Measurements from ENCODE around the gene GLB1L3.

DNA sequence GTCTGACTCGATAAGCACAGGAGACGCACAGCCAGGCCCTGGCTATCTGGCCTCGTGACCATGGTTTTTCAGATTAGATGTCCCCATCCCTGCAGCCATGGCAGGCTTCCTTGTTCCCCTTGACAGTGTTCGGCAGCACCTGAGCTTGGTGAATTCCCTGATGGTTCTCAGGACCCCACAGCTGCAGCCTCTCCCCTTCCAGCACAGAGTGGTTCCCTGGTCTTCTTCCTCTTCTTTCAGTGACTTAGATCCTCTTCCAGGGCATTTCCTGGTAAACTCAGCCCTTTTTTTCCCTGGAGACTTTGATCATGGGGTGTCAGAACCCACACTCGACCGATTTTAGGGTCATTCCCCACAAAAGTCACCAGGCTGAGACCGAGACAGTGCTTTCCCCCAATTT is 14.5 kb downstream of the GLB1L3 start:
- TF ChIP-seq, protein P1, sequence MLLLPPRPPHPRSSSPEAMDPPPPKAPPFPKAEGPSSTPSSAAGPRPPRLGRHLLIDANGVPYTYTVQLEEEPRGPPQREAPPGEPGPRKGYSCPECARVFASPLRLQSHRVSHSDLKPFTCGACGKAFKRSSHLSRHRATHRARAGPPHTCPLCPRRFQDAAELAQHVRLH (tag by site-specific recombination; IDR thresholded peaks at IDR 0.05), result no peak
- TF ChIP-seq, protein P2, sequence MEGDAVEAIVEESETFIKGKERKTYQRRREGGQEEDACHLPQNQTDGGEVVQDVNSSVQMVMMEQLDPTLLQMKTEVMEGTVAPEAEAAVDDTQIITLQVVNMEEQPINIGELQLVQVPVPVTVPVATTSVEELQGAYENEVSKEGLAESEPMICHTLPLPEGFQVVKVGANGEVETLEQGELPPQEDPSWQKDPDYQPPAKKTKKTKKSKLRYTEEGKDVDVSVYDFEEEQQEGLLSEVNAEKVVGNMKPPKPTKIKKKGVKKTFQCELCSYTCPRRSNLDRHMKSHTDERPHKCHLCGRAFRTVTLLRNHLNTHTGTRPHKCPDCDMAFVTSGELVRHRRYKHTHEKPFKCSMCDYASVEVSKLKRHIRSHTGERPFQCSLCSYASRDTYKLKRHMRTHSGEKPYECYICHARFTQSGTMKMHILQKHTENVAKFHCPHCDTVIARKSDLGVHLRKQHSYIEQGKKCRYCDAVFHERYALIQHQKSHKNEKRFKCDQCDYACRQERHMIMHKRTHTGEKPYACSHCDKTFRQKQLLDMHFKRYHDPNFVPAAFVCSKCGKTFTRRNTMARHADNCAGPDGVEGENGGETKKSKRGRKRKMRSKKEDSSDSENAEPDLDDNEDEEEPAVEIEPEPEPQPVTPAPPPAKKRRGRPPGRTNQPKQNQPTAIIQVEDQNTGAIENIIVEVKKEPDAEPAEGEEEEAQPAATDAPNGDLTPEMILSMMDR (tag by site-specific recombination; IDR thresholded peaks at IDR 0.05), result no peak
- TF ChIP-seq ZBTB8A (tag by site-specific recombination; IDR thresholded peaks at IDR 0.05), result no peak
